K562 (cell line): ENCODE data around the gene GALR3. TPM values are rescaled to one million over a fixed set of nuclear protein-coding genes. Genes with fewer than 3 reads are reported as not detected.

Experiments used
- CBX1 ChIP-seq: sonication (generic); IDR thresholded peaks from 2 replicates; pipeline ENCODE4 v1.6.1; 2016; ENCODE audit warnings: antibody characterized with exemption, low read depth, mild to moderate bottlenecking
- E2F6 ChIP-seq, 2 experiments: IDR thresholded peaks; 2 replicates each; pipeline ENCODE4 v1.6.1; 2011; ENCODE audit warnings: borderline replicate concordance in 1 of 2, control low read depth in 1 of 2, low read depth in 1 of 2, low read length in 1 of 2, mild to moderate bottlenecking in 1 of 2, mixed read lengths in 1 of 2, moderate library complexity in 1 of 2; ENCODE audit not compliant: insufficient read depth in 1 of 2, insufficient read length in 1 of 2, poor library complexity in 1 of 2, severe bottlenecking in 1 of 2; ENCODE audit errors: extremely low read depth in 1 of 2
- LCOR ChIP-seq: sonication (generic); formaldehyde crosslinking; IDR thresholded peaks from 2 replicates; pipeline ENCODE4 v1.8.0; 2022; ENCODE audit warnings: mild to moderate bottlenecking, missing genetic modification reagents
- MGA ChIP-seq: fragments of 450-650 bp; IDR thresholded peaks from 2 replicates; pipeline ENCODE4 v1.6.1; 2016; ENCODE audit warnings: mild to moderate bottlenecking, moderate library complexity
- PBX2 ChIP-seq, 2 experiments: IDR thresholded peaks in 1 of 2; conservative IDR thresholded peaks in 1 of 2; 2 replicates each; pipeline ENCODE4 v1.6.1; 2016; ENCODE audit warnings: low read depth in 2 of 2, mild to moderate bottlenecking in 1 of 2, missing compliant biosample characterization in 1 of 2, missing genetic modification characterization in 1 of 2, moderate library complexity in 1 of 2
- RAD51 ChIP-seq: fragments of 450-650 bp; IDR thresholded peaks from 2 replicates; pipeline ENCODE4 v1.7.1; 2016; ENCODE audit warnings: low read depth, mild to moderate bottlenecking, borderline replicate concordance
- ZFP36 ChIP-seq: fragments of 150-350 bp; IDR thresholded peaks from 2 replicates; pipeline ENCODE4 v1.6.1; 2018; ENCODE audit warnings: low read length, low read depth; ENCODE audit not compliant: partially characterized antibody
- ZHX1 ChIP-seq: fragments of 150-350 bp; conservative IDR thresholded peaks from 2 replicates; pipeline ENCODE4 v1.6.1; 2014; ENCODE audit warnings: low read length
- polyA plus RNA-seq, 8 experiments: library from polyadenylated mRNA; depleted of rRNA in 4 of 8; stranded (reverse) in 5 of 8; unstranded in 3 of 8; fragments of >200 nt; fragmentation: Nextera tagmentation in 2 of 8; fragmentation: Illumina TruSeq in 1 of 8; extraction: Ambion mirVana in 2 of 8; extraction: Trizol in 1 of 8; gene quantifications; 2 replicates each; pipeline versions ENCODE4 v1.2.1 to v1.2.3, GENCODE V29; 2011 to 2014; ENCODE audit warnings: inconsistent platforms in 1 of 8, missing spikeins in 1 of 8
- total RNA-seq, 7 experiments: library from RNA; depleted of rRNA in 6 of 7; stranded (reverse); fragments of >200 nt in 6 of 7; fragmentation: Illumina TruSeq in 2 of 7; extraction: Trizol in 2 of 7; gene quantifications; 2 replicates each; pipeline versions ENCODE4 v1.2.1 to v1.2.3, GENCODE V29; 2011 to 2021; ENCODE audit warnings: low replicate concordance in 1 of 7

The GALR3 gene
- total and polyA plus RNA-seq, 9 of the 15 experiments (the other 6 are each of a cell fraction or from before 2014, with no cell fraction given), result 0.13 TPM; not detected in 8

- no peak for TF ChIP-seq PBX2 (CRISPR knock-in tag; IDR thresholded peaks at IDR 0.05; ENCODE audit: low read depth)
- no peak for TF ChIP-seq PBX2 (tag; conservative IDR thresholded peaks at IDR 0.05; ENCODE audit: low read depth)
- TF ChIP-seq RAD51, result peak; percentile 46; the same call in 1 of the 2 replicates
- TF ChIP-seq ZFP36, result no peak
- TF ChIP-seq LCOR, result no peak
- TF ChIP-seq MGA, result peak; percentile 74
- no peak for TF ChIP-seq CBX1
- TF ChIP-seq E2F6 (IDR thresholded peaks at IDR 0.05; ENCODE audit: borderline replicate concordance in 1 of 2, extremely low read depth in 1 of 2, insufficient read depth in 1 of 2, insufficient read length in 1 of 2, low read depth in 1 of 2, low read length in 1 of 2, poor library complexity in 1 of 2, severe bottlenecking in 1 of 2), result no peak
- TF ChIP-seq ZHX1, result no peak
Observed at GRCh38 chr22:37801946-37802309, 21.3 kb upstream of the GALR3 start (continued).
